Right renal pelvis (tissue), 4 donors: ENCODE measurements around the gene SLC12A2. TPM values are rescaled to one million over a fixed set of nuclear protein-coding genes. Genes with fewer than 3 reads are reported as not detected.

Experiments
- DNase-seq, 4 donors: peaks; one replicate each; pipeline ENCODE4 v3.0.0-alpha.2; 2013; ENCODE audit warnings: low read depth in 4 of 4, low spot score in 3 of 4, missing footprints in 1 of 4
- polyA plus RNA-seq, 4 donors: library from polyadenylated mRNA; unstranded; fragments of 120-200 nt; gene quantifications; one replicate each; pipeline ENCODE4 v1.2.1, GENCODE V29; 2013; ENCODE audit not compliant: insufficient read length in 4 of 4

The SLC12A2 gene
- polyA plus RNA-seq, 4 donors: 31.5 to 42.5 (median 38.9) TPM

DNA sequence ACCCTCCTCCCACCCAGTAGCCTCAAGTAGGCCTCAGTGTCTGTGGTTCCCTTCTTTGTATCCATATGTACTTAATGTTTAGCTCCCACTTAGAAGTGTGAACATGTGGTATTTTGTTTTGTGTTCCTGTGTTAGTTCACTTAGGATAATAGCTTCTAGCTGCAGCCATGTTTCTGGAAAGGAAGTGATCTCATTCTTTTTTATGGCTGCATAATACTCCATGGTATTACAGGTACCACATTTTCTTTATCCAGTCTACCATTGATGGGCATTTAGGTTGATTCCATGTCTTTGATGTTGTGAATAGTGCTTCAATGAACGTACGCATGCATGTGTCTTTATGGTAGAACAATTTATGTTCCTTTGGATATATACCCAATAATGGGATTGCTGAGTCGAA, 74.8 kb downstream of the SLC12A2 start:
- no peak for DNase-seq

DNA sequence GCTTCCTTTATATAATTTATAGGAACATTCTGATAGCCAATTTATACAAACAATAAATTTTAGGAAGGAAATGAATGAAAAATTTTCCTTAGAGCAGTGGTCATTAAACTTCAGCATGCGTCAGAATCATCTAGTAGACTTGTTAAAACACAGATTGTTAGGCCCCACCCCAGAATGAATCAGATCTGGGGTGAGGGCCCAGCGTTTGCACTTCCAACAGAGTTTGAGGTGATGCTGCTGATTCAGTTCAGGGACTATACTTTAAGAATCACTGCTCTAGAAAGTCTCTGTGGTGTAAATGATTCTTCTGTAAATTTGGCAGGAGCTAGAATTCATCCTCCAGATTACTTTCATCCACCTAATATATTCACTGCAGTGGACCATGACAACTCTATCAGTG, 80.4 kb downstream of the SLC12A2 start:
- no peak for DNase-seq

DNA sequence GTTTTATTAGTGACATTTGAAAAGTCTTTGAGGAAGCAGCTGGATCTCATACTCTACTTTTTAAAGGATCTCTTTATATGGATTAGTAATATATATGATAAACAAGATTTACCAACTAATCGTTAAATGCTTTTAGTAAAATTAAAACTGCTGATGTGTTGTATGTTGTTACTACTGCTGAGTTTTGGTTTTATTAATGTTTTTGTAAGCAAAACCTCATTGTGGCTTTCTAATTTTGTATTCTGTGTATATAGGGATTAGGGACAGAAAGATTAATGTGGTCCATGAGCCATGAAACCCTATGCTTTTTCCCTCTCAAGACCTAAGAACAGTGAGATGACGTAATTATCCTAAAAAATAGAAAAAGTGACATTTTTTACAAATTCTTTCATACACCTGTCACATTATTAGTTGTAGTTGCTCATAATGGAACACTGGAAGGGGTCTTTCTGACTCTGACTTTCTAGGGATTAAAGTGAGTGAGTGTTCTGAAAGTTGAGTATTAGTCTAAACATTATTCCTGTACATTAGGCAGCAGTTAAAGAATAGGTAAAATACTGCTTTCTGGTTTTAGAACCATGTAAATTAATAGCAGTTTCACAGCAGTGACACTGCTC, 85.9 kb downstream of the SLC12A2 start:
- DNase-seq: peak in 1 of 4 donors; percentile 6

DNA sequence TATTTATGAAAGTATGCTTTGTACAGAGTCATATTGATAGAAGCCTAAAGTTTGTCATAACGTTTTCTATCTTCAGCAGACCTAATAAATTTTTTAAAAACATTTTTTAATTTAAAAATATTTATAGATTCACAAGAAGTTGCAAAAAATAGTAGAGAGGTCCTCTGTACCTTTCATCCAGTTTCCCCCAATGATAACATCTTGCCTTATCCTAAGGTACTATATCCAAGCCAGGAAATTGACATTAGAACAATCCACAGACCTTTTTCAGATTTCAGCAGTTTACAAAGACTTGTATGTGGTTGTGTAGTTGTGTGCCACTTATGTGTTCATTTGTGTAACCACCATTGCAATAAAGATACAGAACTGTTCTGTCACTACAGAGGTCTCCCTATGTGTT, 88.5 kb downstream of the SLC12A2 start:
- no peak for DNase-seq

DNA sequence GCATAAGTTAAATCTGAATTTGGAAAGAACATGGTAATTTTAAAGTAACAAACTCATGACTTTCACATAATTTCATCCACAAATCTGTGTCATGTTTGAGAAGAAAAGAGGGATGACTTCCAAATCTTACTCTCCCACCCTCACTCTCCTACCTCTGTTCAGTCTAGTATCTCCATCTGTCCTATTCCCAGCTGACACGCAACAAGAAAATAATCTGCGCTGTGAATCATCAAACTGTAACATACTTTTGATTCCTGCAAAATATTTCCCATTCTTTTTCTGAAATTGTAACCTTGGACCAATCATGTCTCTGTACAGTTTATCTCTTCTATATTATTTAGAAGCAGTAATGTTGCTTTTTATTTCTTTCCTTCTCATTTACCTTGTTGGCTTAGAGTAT, 91.4 kb downstream of the SLC12A2 start:
- no peak for DNase-seq

DNA sequence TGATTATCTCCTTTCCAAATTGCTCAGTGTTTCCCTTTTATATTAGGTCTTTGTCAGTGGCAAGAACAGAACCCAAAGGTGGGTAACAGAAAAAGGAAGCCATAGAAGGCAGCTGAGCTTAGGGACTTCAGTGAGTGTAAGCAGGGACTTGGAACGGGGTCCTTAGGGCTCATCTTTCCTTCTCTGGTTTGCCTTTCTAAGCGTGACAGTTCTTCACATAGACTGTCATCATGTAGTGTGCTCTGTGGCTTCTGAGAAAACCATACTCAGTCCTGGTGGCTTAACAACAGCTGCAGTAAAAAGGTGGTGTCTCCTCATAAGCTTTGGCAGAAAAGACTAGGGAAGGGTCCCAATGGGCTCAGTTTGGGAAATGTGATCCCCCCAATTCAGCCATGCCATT, 108.8 kb downstream of the SLC12A2 start:
- no peak for DNase-seq

DNA sequence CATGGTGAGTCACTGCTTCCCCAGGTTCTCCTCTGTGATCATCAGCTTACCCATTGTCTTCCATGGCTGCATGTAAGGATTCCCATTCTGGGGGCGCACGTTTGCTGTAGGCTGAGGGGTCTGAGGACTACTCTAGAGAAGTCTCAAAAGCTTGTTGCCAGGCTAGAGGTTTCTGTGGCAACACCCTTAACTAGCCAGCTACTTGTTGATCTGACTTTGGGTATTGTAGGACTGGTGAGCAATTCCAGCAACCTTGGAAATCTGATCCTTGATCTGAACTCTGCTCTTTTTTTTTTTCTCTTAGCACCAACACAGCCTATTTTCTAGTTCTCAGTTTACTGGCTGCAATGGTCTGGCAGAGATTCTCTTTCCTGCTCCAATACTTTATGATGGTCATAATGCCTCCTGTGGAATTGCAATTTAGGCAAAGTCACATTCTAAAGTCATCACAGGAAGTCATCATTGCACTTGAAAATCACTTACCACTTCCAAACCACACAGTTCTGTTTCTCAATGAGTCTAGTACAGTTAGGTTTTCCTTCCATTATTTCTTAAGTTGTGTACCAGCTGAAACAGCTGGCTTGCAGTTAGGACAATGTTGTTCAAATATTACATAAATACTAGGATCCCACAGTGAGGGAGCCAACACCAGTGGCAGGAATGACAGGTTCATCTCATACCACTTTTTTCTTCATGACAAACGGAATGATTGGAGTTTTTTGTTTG, 110.3 kb downstream of the SLC12A2 start:
- no peak for DNase-seq

DNA sequence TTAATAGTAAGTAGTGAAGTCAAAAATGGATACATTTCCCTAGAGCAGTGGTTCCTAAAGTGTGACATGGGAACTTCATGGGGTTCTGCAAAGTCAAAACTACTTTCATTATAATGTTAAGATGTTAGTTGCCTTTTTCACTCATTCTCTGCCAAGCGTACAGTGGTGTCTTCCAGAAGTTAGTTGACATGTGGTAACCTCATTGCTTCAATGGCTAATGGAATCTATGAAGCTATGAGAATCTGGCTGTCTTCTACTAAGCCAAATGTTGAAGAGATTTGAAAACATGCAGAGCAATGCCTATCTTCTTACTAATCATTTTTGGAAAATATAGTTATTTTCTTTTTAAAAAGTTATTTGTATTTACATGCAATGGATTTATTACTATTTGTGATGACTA, 111.8 kb downstream of the SLC12A2 start:
- DNase-seq: no peak

DNA sequence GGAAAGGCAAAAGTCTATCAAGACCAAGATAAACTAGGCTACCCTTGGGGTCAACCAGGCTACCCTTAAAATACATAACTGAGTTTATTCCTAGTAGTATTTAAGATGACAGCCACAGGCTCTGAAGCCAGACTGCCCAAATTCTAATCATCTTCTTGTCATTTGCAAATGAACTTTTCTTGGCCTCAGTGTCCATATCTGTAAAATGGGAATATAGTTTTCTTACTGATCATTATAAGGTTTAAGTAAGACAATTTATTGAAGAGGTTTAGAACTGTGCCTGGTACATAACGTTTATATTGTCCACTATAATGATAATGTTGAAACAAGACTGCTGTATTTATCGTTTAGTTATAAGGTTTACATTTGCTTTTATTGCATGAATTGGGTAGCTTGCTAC, 112.5 kb downstream of the SLC12A2 start:
- DNase-seq: no peak

DNA sequence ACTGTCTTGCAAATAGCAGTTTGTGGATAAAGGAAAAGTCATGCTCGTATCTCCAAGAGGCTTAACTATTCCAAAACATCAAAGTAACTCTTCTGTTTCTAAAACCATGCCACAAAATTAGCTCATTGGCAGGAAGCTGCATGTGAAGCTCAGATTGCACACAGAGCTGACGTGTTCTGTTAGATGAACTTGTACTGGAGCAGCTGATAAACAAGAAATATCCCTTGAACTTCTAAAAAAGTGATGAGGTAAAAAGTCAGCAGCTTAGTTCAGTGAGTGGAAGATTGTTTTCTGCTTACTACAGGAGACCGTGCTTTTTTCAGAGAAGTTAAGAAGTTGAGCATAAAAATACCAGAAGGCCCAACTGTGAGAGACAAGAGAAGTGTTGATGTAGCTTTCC, 113.2 kb downstream of the SLC12A2 start:
- DNase-seq: no peak

DNA sequence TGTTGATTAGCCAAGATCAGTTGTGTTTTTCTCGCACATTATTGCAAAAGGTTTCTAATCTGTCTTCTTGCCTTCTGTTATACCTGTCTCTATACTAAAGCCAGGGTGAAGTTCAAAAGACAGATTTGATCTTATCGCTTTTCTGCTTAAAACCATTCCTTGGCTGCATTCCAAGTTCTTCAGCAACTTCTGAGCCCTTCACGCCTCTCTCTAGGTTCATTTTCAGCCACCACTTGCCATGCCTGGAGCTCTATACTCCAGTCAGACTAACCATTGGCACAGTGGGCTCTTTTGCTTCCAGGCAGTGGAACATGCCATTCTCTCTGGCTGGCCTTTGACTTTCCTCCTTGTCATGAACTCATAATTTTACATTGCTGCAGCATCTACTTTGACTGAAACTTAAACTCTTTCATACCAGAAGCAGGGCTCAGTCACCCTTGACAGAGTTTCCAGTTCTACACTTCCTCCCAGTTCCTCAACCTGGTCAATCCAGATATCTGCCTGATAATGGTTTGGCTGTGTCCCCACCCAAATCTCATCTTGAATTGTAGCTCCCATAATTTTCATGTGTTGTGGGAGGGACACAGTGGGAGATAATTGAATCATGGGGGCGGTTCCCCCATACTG, 114.4 kb downstream of the SLC12A2 start:
- DNase-seq: no peak

DNA sequence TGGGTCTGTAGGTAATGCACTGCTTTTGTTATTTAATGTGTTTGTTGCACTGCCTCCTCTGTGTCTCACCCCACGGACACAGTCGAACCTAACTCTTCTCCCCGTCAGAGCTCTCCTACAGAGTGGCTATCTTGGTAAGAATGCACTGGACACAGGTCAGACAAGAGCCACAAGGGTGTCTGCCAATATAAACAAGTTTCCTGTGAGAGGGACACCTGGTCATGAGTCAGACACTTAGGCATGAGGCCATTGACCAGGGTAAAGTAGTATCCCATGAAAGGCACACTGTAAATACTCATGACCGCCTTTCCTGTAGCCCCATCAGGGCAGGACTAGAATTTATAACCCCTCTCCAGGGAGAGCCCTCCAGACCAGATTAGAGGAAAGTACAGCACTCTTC, 115.5 kb downstream of the SLC12A2 start:
- no peak for DNase-seq

DNA sequence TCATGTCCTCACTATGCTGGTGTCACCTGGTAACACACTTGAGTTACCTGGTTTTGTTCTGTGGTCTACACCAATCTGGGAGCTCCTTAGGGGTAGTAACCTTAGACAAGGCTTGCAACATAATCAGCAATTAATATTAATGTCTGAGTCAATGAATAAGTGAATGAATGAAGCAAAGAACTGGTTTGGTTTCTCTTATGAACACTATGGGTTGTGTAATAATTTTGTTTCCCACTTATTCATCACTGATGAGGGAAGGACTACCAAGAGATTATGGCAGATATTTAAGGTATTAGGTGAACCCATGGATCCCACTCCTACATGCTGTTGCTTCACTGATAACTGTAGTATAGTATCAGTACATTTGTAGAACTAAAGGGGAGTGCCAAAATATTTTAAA, 116.0 kb downstream of the SLC12A2 start:
- no peak for DNase-seq

DNA sequence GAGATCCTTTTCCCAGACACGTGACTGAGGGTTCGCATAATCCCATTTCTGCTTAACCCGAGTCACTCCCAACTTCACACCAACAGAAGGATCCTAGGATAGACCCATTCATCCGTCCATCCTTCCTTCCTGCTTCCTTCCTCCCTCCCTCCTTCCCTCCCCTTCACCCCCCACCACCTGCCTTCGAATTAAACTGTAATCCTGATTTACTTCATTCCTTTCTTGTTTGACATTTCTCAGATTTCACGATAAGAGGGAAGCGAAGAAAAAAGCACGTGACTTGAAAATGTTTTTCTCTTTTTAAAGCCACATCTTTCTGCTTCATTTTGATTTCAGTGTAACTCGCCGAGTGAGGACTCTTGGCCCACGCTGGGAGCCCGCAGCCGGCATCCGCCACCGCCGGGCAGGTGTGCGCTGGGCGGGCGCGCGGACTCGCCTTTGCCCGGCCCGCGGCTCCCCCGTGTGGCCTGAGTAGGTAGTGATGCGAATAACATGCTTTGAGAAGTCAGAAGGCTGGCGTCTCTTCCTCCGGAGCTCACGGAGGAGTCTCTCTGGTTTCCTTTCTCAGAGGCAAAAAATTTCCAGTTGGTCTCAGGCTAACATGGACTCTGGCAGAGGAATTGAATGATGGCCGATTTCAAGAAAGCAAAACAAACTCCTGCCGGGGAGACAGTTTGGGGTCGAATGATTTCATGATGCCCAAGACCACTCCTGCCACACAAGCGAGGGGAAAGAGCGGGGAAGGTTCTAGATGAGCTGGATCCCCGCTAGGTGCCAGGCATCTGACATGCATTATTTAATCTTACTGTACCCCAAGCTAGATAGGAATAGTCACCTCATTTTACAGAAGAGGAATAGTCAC, 117.7 kb downstream of the SLC12A2 start:
- DNase-seq: peak; percentile 49 to 58 (median 54)

DNA sequence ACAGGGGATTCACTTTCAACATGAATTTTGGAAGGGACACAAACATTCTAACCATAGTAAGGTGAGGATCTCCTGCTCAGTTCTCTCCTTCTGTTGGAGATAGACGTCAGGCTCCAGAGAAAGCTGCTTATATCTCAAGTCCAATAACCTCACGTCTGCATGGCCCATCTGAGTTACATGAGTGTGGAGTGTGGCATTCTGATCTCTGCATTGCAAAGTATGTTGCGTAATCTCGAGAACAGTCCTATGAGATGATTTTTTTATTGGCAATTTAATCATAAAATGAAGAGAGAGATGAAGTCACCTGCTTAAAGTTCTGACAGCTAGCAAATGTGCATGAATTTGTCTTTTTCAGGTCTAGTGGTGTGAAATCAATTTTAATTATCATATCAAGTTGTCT, 118.8 kb downstream of the SLC12A2 start:
- no peak for DNase-seq

DNA sequence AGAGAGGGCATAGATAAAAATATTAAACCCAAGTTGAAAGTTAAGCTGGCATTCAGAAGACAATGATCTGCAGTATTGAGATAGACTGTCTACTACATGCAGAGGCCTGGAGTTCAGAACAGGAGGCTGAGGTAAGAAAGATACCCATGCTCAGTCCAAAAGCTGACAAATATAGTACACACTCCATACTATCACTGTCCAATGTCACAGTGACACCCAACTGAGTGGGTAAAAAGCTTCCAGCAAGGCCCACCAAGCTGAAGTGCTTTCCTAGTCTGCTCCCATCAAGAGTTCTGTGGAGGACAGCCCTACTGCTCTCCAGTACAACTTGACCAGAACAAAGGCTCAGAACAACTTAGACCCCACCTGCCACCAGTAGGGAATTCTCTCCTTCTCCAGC, 124.9 kb downstream of the SLC12A2 start:
- DNase-seq: no peak

DNA sequence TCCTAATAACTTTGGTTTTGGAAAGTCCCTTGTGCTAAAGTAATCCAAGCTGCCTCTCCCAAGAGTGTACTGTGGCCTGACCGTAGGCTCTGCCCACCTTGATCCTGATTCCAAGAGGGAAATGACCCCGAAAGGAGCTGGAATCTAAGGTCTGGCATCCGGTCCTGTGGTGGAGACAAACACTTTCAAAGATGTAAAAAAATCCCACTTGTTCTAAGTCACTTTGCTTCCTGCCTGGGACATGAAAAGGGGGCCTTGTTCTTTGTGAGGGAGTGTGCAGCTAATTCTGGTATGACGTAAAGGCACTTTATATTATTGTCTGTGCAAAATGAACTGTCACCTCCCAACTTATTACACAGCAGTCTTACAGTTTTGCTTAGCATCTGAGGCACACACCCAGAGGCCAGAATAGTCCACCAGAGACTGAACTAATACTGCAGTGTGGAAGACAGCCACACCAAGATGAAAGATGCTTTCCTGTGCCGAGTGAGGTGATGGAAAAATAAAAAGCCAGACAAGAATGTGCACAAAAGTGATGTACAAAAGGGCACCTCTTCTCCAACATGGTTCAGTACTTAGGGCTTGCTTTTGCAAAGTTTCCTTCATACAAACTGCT, 128.7 kb downstream of the SLC12A2 start:
- DNase-seq: no peak

DNA sequence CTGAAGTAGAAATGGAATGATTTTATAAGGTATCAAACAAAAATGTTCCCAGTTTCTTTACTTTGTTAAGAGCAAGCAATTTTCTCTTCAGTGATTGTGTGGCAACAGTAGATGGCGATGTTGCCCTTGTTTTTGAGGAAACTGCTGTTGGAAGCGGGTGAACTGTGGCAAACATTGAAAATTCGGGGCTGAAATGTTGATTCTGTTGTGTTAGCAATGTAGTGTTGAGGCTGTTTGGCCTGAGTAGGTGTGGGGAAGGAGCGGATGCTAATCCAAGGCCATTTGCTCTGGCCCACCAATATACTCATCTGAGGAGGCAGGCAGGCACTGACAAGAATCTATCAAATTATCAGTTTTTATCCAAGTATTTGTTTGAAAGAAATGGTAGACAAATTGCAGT, 129.8 kb downstream of the SLC12A2 start:
- peak; percentile 54 to 69 (median 63) for DNase-seq

DNA sequence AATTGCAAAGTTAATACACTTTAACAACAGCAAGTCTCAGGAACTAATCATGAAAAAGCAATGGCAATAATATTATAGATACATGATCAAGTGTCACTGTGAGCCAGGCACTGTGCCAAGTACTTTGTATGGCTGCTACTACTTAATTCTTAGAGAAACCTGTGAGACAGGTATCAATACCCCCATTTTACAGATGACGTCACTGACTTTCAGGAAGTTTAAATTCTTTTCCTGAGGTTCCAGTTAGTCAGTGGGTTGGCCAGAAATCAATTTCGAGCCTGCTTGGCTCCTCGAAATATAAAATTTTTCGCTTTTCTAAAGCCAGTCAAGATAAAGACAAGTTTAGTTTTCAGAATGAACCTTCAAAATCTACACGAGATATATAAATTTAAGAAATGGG, 130.3 kb downstream of the SLC12A2 start:
- no peak for DNase-seq

DNA sequence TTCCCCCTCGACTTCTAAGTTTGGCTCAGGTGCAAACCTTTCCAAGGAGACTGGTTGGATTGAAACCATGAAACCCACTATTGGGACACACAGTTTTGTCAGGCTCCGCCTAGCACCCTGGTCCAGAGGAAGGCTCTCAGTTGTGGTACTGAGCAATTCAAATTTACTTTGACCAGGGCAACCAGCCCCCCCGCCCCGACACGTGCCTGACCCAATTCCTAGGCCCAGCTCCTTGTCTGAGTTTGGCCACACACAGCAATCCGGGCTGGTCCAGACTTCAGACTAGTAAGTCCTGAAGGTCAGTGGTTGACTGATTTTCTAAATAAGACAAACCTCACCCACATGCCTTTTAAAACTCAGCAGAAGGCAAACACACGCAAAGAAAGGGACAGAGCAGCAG, 132.7 kb downstream of the SLC12A2 start:
- no peak for DNase-seq
